GM23338 (cell line): ENCODE results near the gene AFAP1L1.

ENCODE experiments used
- CREB1 ChIP-seq: fragments of 250-450 bp; sonication (Bioruptor Pico); IDR thresholded peaks from 2 replicates; pipeline ENCODE4 v1.5.0; 2020; ENCODE audit warnings: low read depth, mild to moderate bottlenecking, moderate library complexity
- CTCF ChIP-seq, 2 experiments: fragments of 200-600 bp in 1 of 2; sonication (generic) in 1 of 2; conservative IDR thresholded peaks; 2 replicates each; pipeline versions ENCODE4 v1.5.1 to v1.6.1; 2016 to 2017; ENCODE audit warnings: antibody characterized with exemption in 2 of 2, low read depth in 2 of 2, mild to moderate bottlenecking in 2 of 2, moderate library complexity in 1 of 2
- ETS1 ChIP-seq: IDR thresholded peaks from 2 replicates; pipeline ENCODE4 v1.6.1; 2016; ENCODE audit warnings: antibody characterized with exemption
- EZH2 ChIP-seq: fragments of 200-600 bp; sonication (generic); IDR thresholded peaks from one replicate; pipeline ENCODE4 v1.8.0; 2017; ENCODE audit warnings: antibody characterized with exemption, mild to moderate bottlenecking, low read depth; ENCODE audit not compliant: unreplicated experiment
- EZH2phosphoT487 ChIP-seq: fragments of 200-600 bp; sonication (generic); IDR thresholded peaks from one replicate; pipeline ENCODE4 v1.8.1; 2018; ENCODE audit warnings: antibody characterized with exemption; ENCODE audit not compliant: unreplicated experiment
- POLR2AphosphoS5 ChIP-seq: IDR thresholded peaks from 2 replicates; pipeline ENCODE4 v1.6.1; 2016; ENCODE audit warnings: antibody characterized with exemption, low read depth
- STAT1 ChIP-seq: IDR thresholded peaks from one replicate; pipeline ENCODE4 v1.6.1; 2016; ENCODE audit warnings: antibody characterized with exemption; ENCODE audit not compliant: unreplicated experiment
- ZNF114 ChIP-seq: fragments of 250-450 bp; sonication (Bioruptor Pico); IDR thresholded peaks from 2 replicates; pipeline ENCODE4 v1.5.0; 2020; ENCODE audit warnings: mild to moderate bottlenecking, moderate library complexity

GRCh38 chr5:149247726-149248125 lies 23.9 kb upstream of the AFAP1L1 start:
- TF ChIP-seq CTCF (conservative IDR thresholded peaks at IDR 0.05; ENCODE audit: low read depth in 2 of 2) (no peak), ETS1 (no peak), CREB1 (CRISPR knock-in tag) (no peak), ZNF114 (no peak), EZH2phosphoT487 (no peak), EZH2 (no peak), POLR2AphosphoS5 (no peak), STAT1 (no peak)
